RWPE2 (cell line): ENCODE results near the gene IFT80.

Experiments
- ATAC-seq: fragments of 200-7000 bp; cut with Tn5 transposase; 3 replicates; pipeline ENCODE4 v1.9.1; 2021; ENCODE audit warnings: low read depth
- DNase-seq: peaks from one replicate; pipeline ENCODE4 v3.0.0-alpha.2; 2020; ENCODE audit warnings: low spot score
- H3K27ac ChIP-seq: fragments of 450-650 bp; 2 replicates; pipeline ENCODE4 v1.5.1; 2017; ENCODE audit warnings: mild to moderate bottlenecking; ENCODE audit not compliant: poor library complexity, severe bottlenecking
- H3K27me3 ChIP-seq: fragments of 250-450 bp; sonication (Bioruptor Pico); 2 replicates; pipeline ENCODE4 v1.5.1; 2021; ENCODE audit warnings: mild to moderate bottlenecking, moderate library complexity; ENCODE audit not compliant: insufficient read depth, poor library complexity, severe bottlenecking
- H3K36me3 ChIP-seq: fragments of 250-450 bp; sonication (Bioruptor Pico); 2 replicates; pipeline ENCODE4 v1.5.1; 2020; ENCODE audit warnings: low read depth, mild to moderate bottlenecking, moderate library complexity
- H3K4me1 ChIP-seq: fragments of 250-450 bp; sonication (Bioruptor Pico); 2 replicates; pipeline ENCODE4 v1.5.1; 2021; ENCODE audit warnings: mild to moderate bottlenecking, moderate library complexity; ENCODE audit not compliant: insufficient read depth, poor library complexity, severe bottlenecking
- H3K4me3 ChIP-seq: fragments of 250-450 bp; sonication (Bioruptor Pico); 2 replicates; pipeline ENCODE4 v1.5.1; 2021; ENCODE audit warnings: mild to moderate bottlenecking, moderate library complexity; ENCODE audit not compliant: severe bottlenecking
- H3K9me3 ChIP-seq: fragments of 250-450 bp; sonication (Bioruptor Pico); 2 replicates; pipeline ENCODE4 v1.5.1; 2021; ENCODE audit warnings: mild to moderate bottlenecking, moderate library complexity; ENCODE audit not compliant: severe bottlenecking
- CTCF ChIP-seq: fragments of 450-650 bp; IDR thresholded peaks from one replicate; pipeline ENCODE4 v1.5.1; 2017; ENCODE audit warnings: mild to moderate bottlenecking, moderate library complexity; ENCODE audit not compliant: poor library complexity, severe bottlenecking

Gene IFT80

GRCh38 chr3:160221019-160221418 is 178.0 kb downstream of the IFT80 start:
- H3K9me3 ChIP-seq = no peaks in the 10 kb centered on the region
- no peak for TF ChIP-seq CTCF
- no peaks in the 10 kb centered on the region for H3K36me3 ChIP-seq
- DNase-seq (no peak), ATAC-seq (no peak)
- H3K27ac ChIP-seq = no peak overlapping the region
- peaks cover 30% of the 10 kb centered on the region for H3K27me3 ChIP-seq
- no peaks in the 10 kb centered on the region for H3K4me1 ChIP-seq
- no peak overlapping the region for H3K4me3 ChIP-seq

GRCh38 chr3:160220038-160220437 is 179.0 kb downstream of the IFT80 start:
- no peak for DNase-seq
- no peak for TF ChIP-seq CTCF
- ATAC-seq = no peak
- H3K27ac ChIP-seq = no peak overlapping the region
- H3K4me3 ChIP-seq = no peak overlapping the region
- no peaks in the 10 kb centered on the region for H3K4me1 ChIP-seq
- H3K27me3 ChIP-seq = peaks cover 28% of the 10 kb centered on the region
- no peaks in the 10 kb centered on the region for H3K9me3 ChIP-seq
- H3K36me3 ChIP-seq = no peaks in the 10 kb centered on the region

- H3K4me3 ChIP-seq = no peak overlapping the region
- H3K27me3 ChIP-seq = peaks cover 14% of the 10 kb centered on the region
- no peaks in the 10 kb centered on the region for H3K36me3 ChIP-seq
- H3K9me3 ChIP-seq = no peaks in the 10 kb centered on the region
- DNase-seq = no peak
- H3K27ac ChIP-seq = no peak overlapping the region
- no peak for TF ChIP-seq CTCF
- no peaks in the 10 kb centered on the region for H3K4me1 ChIP-seq
- ATAC-seq = no peak
Measured at GRCh38 chr3:160218136-160218535, 180.9 kb downstream of the IFT80 start.

GRCh38 chr3:160217675-160218074 is 181.3 kb downstream of the IFT80 start:
- Histone ChIP-seq H3K27ac (no peak overlapping the region), H3K27me3 (peaks cover 10% of the 10 kb centered on the region), H3K4me1 (no peaks in the 10 kb centered on the region), H3K9me3 (no peaks in the 10 kb centered on the region), H3K4me3 (no peak overlapping the region), H3K36me3 (no peaks in the 10 kb centered on the region)
- TF ChIP-seq CTCF = no peak
- no peak for DNase-seq
- ATAC-seq = no peak

GRCh38 chr3:160213191-160213590 is 185.8 kb downstream of the IFT80 start:
- no peak for ATAC-seq
- DNase-seq = no peak
- Histone ChIP-seq H3K36me3 (no peaks in the 10 kb centered on the region), H3K4me3 (no peak overlapping the region), H3K27ac (no peak overlapping the region), H3K27me3 (peaks cover 7% of the 10 kb centered on the region), H3K9me3 (no peaks in the 10 kb centered on the region), H3K4me1 (no peaks in the 10 kb centered on the region)
- TF ChIP-seq CTCF = no peak
